PC-3 (cell line): ENCODE data around the gene GALNT13.

Experiments
- CTCF ChIP-seq: fragments of 300-600 bp; sonication (generic); conservative IDR thresholded peaks from 2 replicates; pipeline ENCODE4 v1.5.1; 2017; ENCODE audit warnings: antibody characterized with exemption, low read depth, mild to moderate bottlenecking, low read length
- EZH2phosphoT487 ChIP-seq: fragments of 300-600 bp; sonication (generic); IDR thresholded peaks from 2 replicates; pipeline ENCODE4 v1.6.1; 2018; ENCODE audit warnings: mild to moderate bottlenecking, antibody characterized with exemption, low read length, borderline replicate concordance

GRCh38 chr2:153871231-153872221, at the start of gene GALNT13:
- TF ChIP-seq CTCF (no peak), EZH2phosphoT487 (no peak)
